Activated CD4-positive, alpha-beta T cell treated with anti-CD3 and anti-CD28 coated beads, Interleukin-2, amount 50 U/mL, for 24 hours (primary cell): ENCODE results near the gene GPR161.

Source experiments
- DNase-seq, 2 donors: peaks; one replicate each; pipeline ENCODE4 v3.0.0-alpha.2; 2020; ENCODE audit warnings: low read depth in 1 of 2, low spot score in 1 of 2

The GPR161 gene

DNA sequence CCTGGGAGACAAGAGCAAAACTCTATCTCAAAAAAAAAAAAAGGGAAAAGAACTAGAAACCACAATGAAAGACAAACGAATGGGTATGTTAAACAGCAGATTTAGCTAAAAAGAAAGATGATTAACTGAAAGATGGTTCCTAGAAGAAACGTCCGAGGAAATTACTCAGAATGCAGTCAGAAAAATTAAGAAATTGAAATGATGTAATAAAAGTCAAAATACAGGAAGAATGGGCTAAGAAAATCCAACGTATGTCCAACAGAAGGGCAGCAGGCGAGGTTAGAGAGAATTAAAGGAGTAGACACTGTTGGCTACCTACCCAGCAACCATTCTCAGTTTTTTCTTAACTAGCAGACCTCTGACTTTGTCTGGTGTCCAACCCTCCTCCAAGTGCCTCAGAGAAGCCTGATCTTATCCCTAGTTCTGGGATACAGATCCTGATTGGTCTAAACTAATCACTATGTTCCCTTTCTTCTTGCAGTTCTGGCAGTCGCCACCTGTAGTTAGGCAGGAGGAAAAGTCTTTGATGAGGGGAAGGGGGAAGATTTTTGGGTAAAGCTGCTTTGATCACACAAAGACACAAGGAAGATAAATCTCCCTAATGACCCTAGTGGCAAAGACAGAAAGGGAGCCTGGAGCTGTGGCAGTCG lies 25.7 kb downstream of the GPR161 start:
- no peak for DNase-seq

DNA sequence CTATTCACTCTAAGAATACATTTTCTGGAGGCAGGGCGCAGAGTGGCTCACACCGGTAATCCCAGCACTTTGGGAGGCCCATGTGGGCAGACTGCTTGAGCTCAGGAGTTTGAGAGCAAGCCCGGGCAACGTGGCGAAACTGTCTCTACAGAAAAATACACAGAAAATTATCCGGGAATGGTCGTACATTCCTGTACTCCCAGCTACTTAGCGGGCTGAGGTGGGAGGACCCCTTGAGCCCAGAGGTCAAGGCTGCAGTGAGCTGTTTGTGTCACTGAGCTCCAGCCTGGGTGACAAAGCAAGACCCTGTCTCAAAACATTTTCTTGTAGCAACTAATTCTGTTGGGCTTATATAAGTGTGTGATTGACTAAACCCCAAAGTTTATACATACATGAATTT lies 30.5 kb downstream of the GPR161 start:
- DNase-seq, result no peak

GRCh38 chr1:168105846-168106245 lies 30.9 kb downstream of the GPR161 start:
- DNase-seq, result no peak

GRCh38 chr1:168104535-168104934 lies 32.2 kb downstream of the GPR161 start:
- DNase-seq, result no peak

DNA sequence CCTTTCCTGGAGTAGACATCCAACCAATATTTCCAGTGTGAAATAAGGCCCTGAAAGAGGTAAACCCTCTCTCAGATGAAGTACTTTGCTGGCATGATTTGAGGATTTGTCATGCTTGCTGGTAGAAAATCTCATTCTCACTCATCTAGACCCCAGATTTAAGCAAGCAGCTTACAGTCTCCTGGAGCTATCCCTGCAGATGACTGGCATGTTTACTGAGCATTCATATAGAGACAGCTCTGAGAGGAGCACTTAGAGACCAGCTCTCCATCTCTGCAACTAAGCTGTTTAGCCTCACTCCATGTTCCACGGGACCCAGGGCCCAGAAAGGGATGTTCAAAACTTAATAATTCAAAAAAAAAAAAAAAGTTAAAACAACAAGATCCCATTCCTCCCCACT lies 34.2 kb downstream of the GPR161 start:
- no peak for DNase-seq

DNA sequence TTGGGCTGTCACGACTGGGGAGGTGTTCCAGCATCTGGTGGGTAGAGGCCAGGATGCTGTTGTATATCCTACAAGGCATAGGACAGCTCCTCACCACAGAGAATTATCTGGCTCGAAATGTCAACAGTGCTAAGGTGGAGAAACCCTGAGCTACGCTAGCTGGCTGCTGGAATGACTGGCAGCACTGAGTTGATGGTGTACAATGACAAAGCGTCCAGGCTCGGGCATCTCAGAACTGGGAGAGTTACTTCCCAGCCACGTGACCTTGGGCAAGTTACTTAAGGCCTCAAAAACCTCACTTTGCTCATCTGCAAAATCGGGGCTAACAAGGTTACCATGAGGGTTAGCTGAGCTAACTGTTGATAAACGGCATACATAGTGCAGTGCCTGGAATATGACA lies 35.4 kb downstream of the GPR161 start:
- no peak for DNase-seq

DNA sequence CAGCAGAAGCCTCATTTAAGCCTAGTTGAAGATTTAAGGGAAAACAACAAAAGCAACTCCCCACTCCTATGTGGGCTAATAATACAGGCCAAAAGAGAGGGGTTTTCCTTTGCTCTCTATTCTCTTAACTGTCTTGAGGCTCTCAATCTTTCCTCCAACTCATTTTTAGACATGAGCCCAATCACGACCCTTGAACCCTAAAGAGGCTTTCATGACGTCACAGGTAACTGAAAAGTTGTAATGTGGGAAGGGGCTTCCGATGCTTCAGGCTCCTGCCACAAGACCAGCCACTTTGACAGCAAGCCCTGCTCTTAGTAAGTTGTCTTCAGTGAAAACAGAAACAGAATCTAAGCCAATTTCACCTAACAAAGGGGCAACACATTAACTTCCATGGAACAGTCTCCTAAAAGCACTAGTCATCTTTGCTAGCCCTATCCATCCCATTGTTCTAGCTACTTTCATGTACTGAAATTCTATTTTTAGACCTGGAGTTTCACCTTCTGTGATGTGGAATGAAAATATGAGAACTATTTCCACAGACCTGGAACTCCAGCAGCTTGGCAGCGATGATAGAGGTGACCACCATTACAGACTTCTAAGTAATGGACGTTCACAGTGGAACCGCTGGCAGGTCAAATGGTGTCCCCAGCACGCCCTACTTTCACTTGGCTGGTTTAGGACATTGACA lies 36.3 kb downstream of the GPR161 start:
- no peak for DNase-seq

- DNase-seq, result no peak
These were observed 37.4 kb downstream of the GPR161 start for GRCh38 chr1:168099337-168099801.

GRCh38 chr1:168098534-168099320 lies 38.0 kb downstream of the GPR161 start:
- no peak for DNase-seq

DNA sequence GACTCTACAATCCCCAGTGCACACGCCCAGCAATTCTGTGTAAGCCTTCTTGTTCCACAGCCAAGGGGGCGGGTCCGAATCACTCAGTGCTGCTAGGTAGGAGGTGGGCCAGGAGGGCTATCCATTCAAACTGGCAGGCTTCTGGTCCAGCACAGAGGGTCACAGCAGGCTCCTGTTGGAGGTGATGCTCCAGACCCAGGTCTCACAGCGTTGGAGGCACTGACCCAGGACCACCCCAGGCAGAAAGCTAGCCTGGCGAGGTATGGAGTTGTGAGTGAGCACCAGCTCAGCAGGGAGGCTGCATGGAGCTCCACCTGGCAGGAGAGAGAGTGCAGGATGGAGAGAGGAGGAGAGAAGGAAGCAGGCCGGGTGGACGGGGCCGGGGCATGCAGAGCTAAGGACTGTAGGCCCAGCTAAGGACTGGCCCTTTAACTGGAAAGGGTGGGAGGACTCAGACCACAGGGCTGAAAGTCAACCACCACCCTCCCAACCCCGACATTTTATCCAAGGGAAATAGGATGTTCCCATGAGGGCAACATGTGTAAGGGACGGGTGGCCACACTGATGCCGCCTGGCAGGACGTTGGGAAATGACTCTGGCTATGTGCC lies 38.7 kb downstream of the GPR161 start:
- DNase-seq, result no peak

DNA sequence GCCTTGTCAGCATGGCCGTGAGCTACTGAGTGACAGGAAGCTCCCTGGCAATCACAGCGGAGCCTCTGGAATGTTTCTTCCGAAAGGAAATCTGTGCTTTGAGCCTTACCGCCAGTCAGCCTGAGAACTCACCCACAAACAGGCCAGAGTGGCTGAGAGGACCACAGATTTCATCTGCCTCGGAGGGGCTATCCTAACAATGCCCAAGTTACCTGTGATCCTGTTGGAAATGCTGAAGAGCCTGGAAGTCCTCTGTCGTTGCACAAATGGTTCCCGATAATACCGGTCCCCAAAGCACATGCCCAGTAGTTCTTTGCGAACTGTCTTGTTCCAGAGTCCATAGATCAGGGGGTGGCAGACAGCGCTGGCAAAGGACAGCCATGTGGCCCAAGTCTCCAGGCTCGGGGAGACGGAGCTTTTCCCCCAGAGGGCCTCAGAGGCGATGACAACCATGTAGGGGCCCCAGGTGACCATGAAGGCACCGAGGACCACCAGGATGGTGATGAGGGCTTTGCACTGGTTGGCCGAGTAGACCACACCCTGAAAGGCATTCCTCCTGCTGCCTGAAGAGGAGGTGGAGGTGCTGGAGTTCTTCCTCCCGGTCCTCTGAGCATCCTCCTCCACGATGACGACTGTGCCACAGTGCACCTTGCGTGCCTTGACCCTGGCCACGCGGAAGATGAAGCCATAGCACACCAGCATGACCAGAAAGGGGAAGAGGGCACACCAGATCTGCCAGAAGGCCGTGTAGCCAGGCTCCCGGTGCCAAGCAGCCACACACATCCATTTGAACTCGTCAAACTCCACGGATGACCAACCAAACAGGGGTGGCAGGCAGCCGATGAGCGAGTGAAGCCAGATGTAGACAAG lies 40.2 kb downstream of the GPR161 start:
- no peak for DNase-seq

DNA sequence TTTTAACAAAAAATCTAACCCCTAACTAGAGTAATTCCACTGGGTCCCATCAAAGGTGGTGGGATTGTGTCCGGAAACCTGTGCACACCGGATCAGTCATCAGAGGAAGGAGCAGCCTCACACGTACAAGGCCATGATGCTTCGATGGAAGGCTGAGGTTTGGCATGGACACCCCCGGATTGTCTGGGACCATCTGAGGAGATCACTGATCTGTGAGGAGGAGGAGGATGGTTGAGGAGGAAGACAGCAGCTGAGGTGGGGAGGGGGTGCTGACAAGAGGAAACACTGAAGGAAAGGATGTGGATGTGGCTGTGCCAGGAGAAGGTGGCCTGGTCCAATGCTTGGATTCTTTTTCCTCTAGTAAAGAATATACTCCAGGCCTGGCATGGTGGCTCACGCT lies 41.3 kb downstream of the GPR161 start:
- DNase-seq, result no peak

DNA sequence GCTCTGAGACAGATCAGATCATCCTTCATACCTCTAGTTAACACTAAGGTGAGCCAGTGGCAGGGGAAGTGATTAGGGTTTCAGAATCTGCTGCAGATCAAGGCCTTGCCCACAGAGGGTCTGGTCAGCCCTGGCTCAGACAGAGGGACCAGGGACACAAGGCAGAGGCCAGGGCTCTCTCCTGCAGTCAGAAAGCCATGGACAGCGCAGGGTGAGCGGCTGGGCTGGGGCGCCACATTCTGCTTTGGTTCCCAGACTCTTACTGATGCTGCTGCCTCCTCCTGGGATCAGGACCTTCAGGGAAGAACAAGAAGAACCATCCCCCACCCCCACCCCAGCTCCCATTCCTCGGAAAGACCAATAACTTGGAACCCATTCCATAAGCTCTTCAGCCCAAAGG lies 43.1 kb downstream of the GPR161 start:
- DNase-seq, result no peak

DNA sequence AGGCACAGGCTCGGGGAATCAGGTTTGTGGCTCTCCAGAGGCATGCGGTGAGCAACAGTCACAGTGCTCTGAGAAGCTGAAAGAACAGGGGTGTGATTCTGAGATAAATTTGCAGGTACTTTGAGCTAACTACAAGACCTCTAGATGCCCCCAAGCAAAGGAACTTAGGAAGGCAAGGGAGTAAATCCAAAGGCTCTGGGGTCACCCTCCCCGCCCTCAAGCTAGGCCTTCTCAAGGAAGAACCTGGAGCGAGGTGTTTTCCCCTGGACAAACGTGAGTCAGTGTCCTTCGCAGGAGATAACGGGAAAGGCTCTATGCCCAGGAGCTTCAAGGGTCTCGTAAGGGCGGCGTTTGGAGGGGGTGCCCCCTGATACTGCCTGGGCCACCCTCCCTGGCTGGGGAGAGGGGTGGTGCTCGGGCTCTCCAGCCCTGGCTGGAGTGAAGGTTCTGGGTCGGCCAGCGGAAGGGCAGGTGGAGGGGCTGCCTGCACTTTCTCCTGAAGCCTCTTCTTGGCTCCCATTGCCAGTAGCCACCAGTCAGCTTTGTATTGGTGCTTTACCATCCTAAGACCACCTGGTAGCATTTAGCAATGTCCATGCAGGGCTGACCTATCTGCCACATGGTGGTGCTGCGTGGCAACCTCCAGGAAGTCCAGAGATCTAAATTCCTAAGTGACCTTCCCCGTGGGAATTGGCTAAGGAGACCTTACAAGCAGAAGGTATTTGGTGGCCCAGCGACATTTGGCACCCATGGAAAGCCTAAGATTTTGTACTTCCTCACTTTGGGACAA lies 44.0 kb downstream of the GPR161 start:
- DNase-seq, result no peak

- no peak for DNase-seq
These were observed 44.8 kb downstream of the GPR161 start for GRCh38 chr1:168091720-168092550.

GRCh38 chr1:168091063-168091462 lies 45.7 kb downstream of the GPR161 start:
- no peak for DNase-seq

DNA sequence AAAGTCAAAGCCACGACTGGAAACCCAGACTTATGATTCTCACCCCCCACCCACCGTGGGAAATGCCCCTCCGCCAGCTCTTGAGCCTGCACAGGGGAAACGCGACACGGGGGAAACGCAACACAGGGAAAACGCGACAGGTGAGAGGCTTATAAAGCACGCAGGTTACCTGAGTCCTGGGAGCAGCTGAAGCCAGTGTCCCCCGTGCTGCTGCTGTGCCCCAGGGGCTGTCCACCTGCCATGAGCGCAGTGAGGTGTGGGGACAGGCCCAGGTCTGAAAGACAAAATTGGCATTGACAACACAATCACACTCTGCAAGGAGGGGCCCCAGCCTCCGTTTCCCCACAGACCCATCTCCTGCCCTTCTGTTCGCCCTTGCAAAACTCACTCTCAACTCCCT lies 46.3 kb downstream of the GPR161 start:
- no peak for DNase-seq

DNA sequence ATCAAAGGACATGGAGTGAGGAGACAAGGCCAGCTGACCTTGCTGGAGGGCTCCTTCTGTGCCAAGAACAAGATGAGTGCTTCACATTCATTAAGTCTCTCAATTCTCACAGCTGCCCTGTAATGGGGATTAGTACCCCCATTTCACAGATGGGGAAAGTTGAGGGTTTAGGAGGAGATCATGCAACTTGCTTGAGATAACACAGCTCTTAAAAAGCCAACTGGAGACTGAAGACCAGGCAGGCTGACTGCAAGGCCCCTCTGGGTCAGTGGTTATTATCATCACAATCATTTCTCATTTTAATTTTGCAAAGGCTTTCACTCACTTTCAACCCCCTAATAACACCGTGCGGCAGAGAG lies 46.8 kb downstream of the GPR161 start:
- no peak for DNase-seq

GRCh38 chr1:168089326-168089978 lies 47.3 kb downstream of the GPR161 start:
- no peak for DNase-seq
